Thyroid gland (tissue), 4 donors: ENCODE results near the gene MAP6.

Source experiments
- POLR2A ChIP-seq, 2 donors: fragments of 450-650 bp; IDR thresholded peaks; one replicate each; pipeline ENCODE4 v1.6.1; 2017; ENCODE audit warnings: antibody characterized with exemption in 2 of 2, mild to moderate bottlenecking in 2 of 2, moderate library complexity in 1 of 2
- TF ChIP-seq, protein P1 (sequence below), 6 experiments: fragments of 200-600 bp in 3 of 6; fragments of 450-650 bp in 3 of 6; sonication (generic) in 3 of 6; IDR thresholded peaks; one replicate each; pipeline ENCODE4 v1.5.1; 2016 to 2019; ENCODE audit warnings: antibody characterized with exemption in 6 of 6, mild to moderate bottlenecking in 2 of 6, inconsistent platforms in 1 of 6, moderate library complexity in 1 of 6

DNA sequence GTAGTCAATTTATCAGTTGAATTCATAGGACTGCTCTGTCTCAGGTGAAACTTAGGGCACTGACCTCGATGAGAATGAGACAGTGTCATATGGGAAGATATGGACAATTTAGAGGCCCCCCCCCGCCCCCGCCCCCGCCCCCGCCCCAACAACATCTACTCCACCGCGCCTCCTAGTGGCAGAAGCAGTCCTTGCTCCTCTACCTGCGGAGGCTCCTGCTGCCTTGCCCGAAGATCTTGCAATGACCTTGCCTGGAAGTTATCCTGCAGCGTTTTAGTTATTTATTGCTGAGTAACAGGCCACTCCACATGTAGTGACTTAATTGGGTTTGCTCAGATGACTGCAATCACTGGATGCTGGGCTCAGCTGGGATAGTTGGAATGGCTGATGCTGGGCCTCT lies 91.6 kb downstream of the MAP6 start:
- TF ChIP-seq, protein P1, sequence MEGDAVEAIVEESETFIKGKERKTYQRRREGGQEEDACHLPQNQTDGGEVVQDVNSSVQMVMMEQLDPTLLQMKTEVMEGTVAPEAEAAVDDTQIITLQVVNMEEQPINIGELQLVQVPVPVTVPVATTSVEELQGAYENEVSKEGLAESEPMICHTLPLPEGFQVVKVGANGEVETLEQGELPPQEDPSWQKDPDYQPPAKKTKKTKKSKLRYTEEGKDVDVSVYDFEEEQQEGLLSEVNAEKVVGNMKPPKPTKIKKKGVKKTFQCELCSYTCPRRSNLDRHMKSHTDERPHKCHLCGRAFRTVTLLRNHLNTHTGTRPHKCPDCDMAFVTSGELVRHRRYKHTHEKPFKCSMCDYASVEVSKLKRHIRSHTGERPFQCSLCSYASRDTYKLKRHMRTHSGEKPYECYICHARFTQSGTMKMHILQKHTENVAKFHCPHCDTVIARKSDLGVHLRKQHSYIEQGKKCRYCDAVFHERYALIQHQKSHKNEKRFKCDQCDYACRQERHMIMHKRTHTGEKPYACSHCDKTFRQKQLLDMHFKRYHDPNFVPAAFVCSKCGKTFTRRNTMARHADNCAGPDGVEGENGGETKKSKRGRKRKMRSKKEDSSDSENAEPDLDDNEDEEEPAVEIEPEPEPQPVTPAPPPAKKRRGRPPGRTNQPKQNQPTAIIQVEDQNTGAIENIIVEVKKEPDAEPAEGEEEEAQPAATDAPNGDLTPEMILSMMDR (IDR thresholded peaks at IDR 0.05): peak in 4 of 6 experiments; percentile 21 to 62 (median 25)
- no peak for TF ChIP-seq POLR2A (IDR thresholded peaks at IDR 0.05)
